DND-41 (cell line): ENCODE measurements around the gene RNF181.

Source experiments
- ATAC-seq: fragments of 200-7000 bp; cut with Tn5 transposase; 3 replicates; pipeline ENCODE4 v1.9.1; 2021; ENCODE audit warnings: low read depth; ENCODE audit not compliant: insufficient read depth
- DNase-seq: peaks from one replicate; pipeline ENCODE4 v3.0.0-alpha.2; 2020
- H2AFZ ChIP-seq: 2 replicates; pipeline ENCODE4 v1.6.0; 2012; ENCODE audit warnings: low read depth, low read length
- H3K27ac ChIP-seq: 2 replicates; pipeline ENCODE4 v1.5.1; 2012; ENCODE audit warnings: low read length, inconsistent platforms
- H3K27me3 ChIP-seq: fragments of 200-600 bp; sonication (generic); 2 replicates; pipeline ENCODE4 v1.6.0; 2012; ENCODE audit warnings: low read length, mild to moderate bottlenecking, inconsistent platforms; ENCODE audit not compliant: insufficient read depth, poor library complexity
- H3K36me3 ChIP-seq: 2 replicates; pipeline ENCODE4 v1.5.1; 2012; ENCODE audit warnings: low read length, inconsistent platforms; ENCODE audit not compliant: insufficient read depth
- H3K4me1 ChIP-seq: 2 replicates; pipeline ENCODE4 v1.5.1; 2012; ENCODE audit warnings: mild to moderate bottlenecking, low read length; ENCODE audit not compliant: insufficient read depth
- H3K4me2 ChIP-seq: 2 replicates; pipeline ENCODE4 v1.6.0; 2012; ENCODE audit warnings: mild to moderate bottlenecking, moderate library complexity, low read length, inconsistent platforms; ENCODE audit not compliant: insufficient read depth
- H3K4me3 ChIP-seq, 2 experiments: fragments of 200-600 bp in 1 of 2; shearing (Covaris generic) in 1 of 2; 2 replicates each; pipeline ENCODE4 v1.5.1; 2012 to 2016; ENCODE audit warnings: inconsistent platforms in 2 of 2, low read length in 2 of 2, mild to moderate bottlenecking in 2 of 2, low read depth in 1 of 2, moderate library complexity in 1 of 2
- H3K79me2 ChIP-seq: 2 replicates; pipeline ENCODE4 v1.6.0; 2012; ENCODE audit warnings: low read length, inconsistent platforms; ENCODE audit not compliant: insufficient read depth
- H3K9ac ChIP-seq: 2 replicates; pipeline ENCODE4 v1.6.0; 2012; ENCODE audit warnings: low read depth, mild to moderate bottlenecking, inconsistent platforms, low read length, moderate library complexity
- H3K9me3 ChIP-seq: 2 replicates; pipeline ENCODE4 v1.5.1; 2012; ENCODE audit warnings: low read length, moderate library complexity, mild to moderate bottlenecking, inconsistent platforms; ENCODE audit not compliant: insufficient read depth, severe bottlenecking
- H4K20me1 ChIP-seq: 2 replicates; pipeline ENCODE4 v1.6.0; 2012; ENCODE audit warnings: low read length; ENCODE audit not compliant: insufficient read depth
- CTCF ChIP-seq: IDR thresholded peaks from 2 replicates; pipeline ENCODE4 v1.5.1; 2012; ENCODE audit warnings: borderline replicate concordance, low read length, moderate library complexity, mild to moderate bottlenecking; ENCODE audit not compliant: poor library complexity, severe bottlenecking; ENCODE audit errors: extremely low read depth
- EZH2 ChIP-seq: IDR thresholded peaks from 3 replicates; pipeline ENCODE4 v1.6.1; 2012; ENCODE audit warnings: borderline replicate concordance, low read depth, mild to moderate bottlenecking, moderate library complexity, low read length, inconsistent platforms; ENCODE audit not compliant: severe bottlenecking

Gene RNF181

GRCh38 chr2:85547859-85548607 lies 47.5 kb upstream of the RNF181 start:
- Histone ChIP-seq H3K4me1 (no peaks in the 10 kb centered on the region), H3K36me3 (peaks cover 69% of the 10 kb centered on the region), H3K4me2 (no peak overlapping the region), H3K9me3 (no peaks in the 10 kb centered on the region), H3K27ac (no peak overlapping the region), H3K9ac (no peak overlapping the region), H3K4me3 (no peak overlapping the region), H2AFZ (no peak overlapping the region), H3K27me3 (no peaks in the 10 kb centered on the region), H3K79me2 (peaks cover 4% of the 10 kb centered on the region), H4K20me1 (peaks cover 18% of the 10 kb centered on the region; the same call in 1 of the 2 replicates)
- ATAC-seq (no peak), DNase-seq (no peak)
- TF ChIP-seq EZH2 (no peak), CTCF (no peak)

- Histone ChIP-seq H3K4me2 (no peak overlapping the region), H4K20me1 (peaks cover 15% of the 10 kb centered on the region; the same call in 1 of the 2 replicates), H3K79me2 (peaks cover 2% of the 10 kb centered on the region; the same call in 1 of the 2 replicates), H3K9ac (no peak overlapping the region), H3K36me3 (peaks cover 67% of the 10 kb centered on the region), H3K27me3 (no peaks in the 10 kb centered on the region), H3K9me3 (no peaks in the 10 kb centered on the region), H3K27ac (no peak overlapping the region), H3K4me3 (no peak overlapping the region), H2AFZ (no peak overlapping the region), H3K4me1 (no peaks in the 10 kb centered on the region)
- ATAC-seq (no peak), DNase-seq (no peak)
- TF ChIP-seq CTCF (no peak), EZH2 (no peak)
Observed at GRCh38 chr2:85548608-85548900, 47.0 kb upstream of the RNF181 start.

- DNase-seq (no peak), ATAC-seq (no peak)
- H3K9me3 ChIP-seq, result no peaks in the 10 kb centered on the region
- H4K20me1 ChIP-seq, result peaks cover 12% of the 10 kb centered on the region; the same call in 1 of the 2 replicates
- H3K4me3 ChIP-seq, result no peak overlapping the region
- no peak overlapping the region for H3K27ac ChIP-seq
- no peak overlapping the region for H3K4me2 ChIP-seq
- no peak overlapping the region for H3K9ac ChIP-seq
- H2AFZ ChIP-seq, result no peak overlapping the region
- H3K79me2 ChIP-seq, result 0 out of 2 replicates have a peak, but pooled peaks cover 2% of the 10 kb centered on the region
- H3K27me3 ChIP-seq, result no peaks in the 10 kb centered on the region
- H3K36me3 ChIP-seq, result peaks cover 66% of the 10 kb centered on the region
- TF ChIP-seq EZH2, result no peak
- H3K4me1 ChIP-seq, result no peaks in the 10 kb centered on the region
Observed at GRCh38 chr2:85549095-85549494, 46.5 kb upstream of the RNF181 start.

GRCh38 chr2:85549826-85550225 lies 45.7 kb upstream of the RNF181 start:
- Histone ChIP-seq H2AFZ (no peak overlapping the region), H3K27ac (no peak overlapping the region), H4K20me1 (peaks cover 7% of the 10 kb centered on the region; the same call in 1 of the 2 replicates), H3K4me2 (no peak overlapping the region), H3K4me1 (no peaks in the 10 kb centered on the region), H3K36me3 (peaks cover 66% of the 10 kb centered on the region), H3K4me3 (no peak overlapping the region), H3K9me3 (no peaks in the 10 kb centered on the region), H3K27me3 (no peaks in the 10 kb centered on the region), H3K9ac (no peak overlapping the region), H3K79me2 (0 out of 2 replicates have a peak, but pooled peaks cover 2% of the 10 kb centered on the region)
- no peak for TF ChIP-seq CTCF
- TF ChIP-seq EZH2, result no peak
- no peak for ATAC-seq
- DNase-seq, result no peak
